Type B pancreatic cell (in vitro differentiated cells): Measurements from ENCODE around the gene FERMT1. TPM values are rescaled to one million over a fixed set of nuclear protein-coding genes. Genes with fewer than 3 reads are reported as not detected.
A peak's percentile ranks its signal among the peaks of the same experiment; 100 is the strongest.

ENCODE experiments used
- DNase-seq: peaks from one replicate; pipeline ENCODE4 v3.0.0; 2021; ENCODE audit warnings: mixed read lengths; ENCODE audit not compliant: unreplicated experiment; ENCODE audit errors: extremely low spot score
- H3K27ac Mint-ChIP-seq: 2 replicates; pipeline ENCODE4 v1.8.0; 2021; ENCODE audit warnings: mild to moderate bottlenecking, mixed read lengths
- H3K27me3 Mint-ChIP-seq: 2 replicates; pipeline ENCODE4 v1.8.0; 2021; ENCODE audit warnings: mixed read lengths
- H3K36me3 Mint-ChIP-seq: 2 replicates; pipeline ENCODE4 v1.8.0; 2021; ENCODE audit warnings: mixed read lengths
- H3K4me1 Mint-ChIP-seq: one replicate; pipeline ENCODE4 v1.8.0; 2021; ENCODE audit warnings: mixed read lengths; ENCODE audit not compliant: unreplicated experiment
- H3K4me3 Mint-ChIP-seq: 2 replicates; pipeline ENCODE4 v1.8.0; 2021; ENCODE audit warnings: mild to moderate bottlenecking, mixed read lengths
- H3K9me3 Mint-ChIP-seq: 2 replicates; pipeline ENCODE4 v1.8.0; 2021; ENCODE audit warnings: mixed read lengths
- total RNA-seq: library from RNA; stranded (reverse); gene quantifications from 2 replicates; pipeline ENCODE4 v1.2.1, GENCODE V29; 2021; ENCODE audit warnings: low replicate concordance
- TF ChIP-seq, protein P1 (sequence below): fragments of 200-600 bp; sonication (generic); conservative IDR thresholded peaks from 2 replicates; pipeline ENCODE4 v1.5.0; 2021; ENCODE audit warnings: antibody characterized with exemption, mild to moderate bottlenecking

The FERMT1 gene
- total RNA-seq, 1 donor from 2014 or later = 7.1 TPM

DNA sequence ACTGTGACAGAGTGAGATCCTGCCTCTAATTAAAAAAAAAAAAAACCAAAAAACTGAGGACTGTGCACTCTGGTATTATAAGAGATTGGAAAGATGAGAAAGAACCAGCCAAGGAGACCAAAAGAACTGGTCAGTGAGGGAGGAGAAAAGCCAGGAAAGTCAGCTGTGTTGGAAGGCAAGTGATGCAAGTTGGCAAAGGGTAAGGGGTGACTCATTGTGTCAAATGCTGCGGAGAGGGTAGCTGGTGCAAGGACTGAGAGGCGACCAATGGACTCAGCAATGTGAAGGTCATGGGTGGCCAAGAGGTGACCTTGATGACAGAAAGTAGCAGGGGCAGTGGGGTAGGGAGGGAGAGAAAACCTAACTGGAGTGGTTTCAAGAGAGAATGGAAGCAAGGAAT, 41.6 kb downstream of the FERMT1 start:
- TF ChIP-seq, protein P1, sequence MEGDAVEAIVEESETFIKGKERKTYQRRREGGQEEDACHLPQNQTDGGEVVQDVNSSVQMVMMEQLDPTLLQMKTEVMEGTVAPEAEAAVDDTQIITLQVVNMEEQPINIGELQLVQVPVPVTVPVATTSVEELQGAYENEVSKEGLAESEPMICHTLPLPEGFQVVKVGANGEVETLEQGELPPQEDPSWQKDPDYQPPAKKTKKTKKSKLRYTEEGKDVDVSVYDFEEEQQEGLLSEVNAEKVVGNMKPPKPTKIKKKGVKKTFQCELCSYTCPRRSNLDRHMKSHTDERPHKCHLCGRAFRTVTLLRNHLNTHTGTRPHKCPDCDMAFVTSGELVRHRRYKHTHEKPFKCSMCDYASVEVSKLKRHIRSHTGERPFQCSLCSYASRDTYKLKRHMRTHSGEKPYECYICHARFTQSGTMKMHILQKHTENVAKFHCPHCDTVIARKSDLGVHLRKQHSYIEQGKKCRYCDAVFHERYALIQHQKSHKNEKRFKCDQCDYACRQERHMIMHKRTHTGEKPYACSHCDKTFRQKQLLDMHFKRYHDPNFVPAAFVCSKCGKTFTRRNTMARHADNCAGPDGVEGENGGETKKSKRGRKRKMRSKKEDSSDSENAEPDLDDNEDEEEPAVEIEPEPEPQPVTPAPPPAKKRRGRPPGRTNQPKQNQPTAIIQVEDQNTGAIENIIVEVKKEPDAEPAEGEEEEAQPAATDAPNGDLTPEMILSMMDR = no peak
- Mint-ChIP-seq H3K9me3 (no peaks in the 10 kb centered on the region), H3K27ac (no peak overlapping the region), H3K36me3 (no peaks in the 10 kb centered on the region), H3K4me1 (no peaks in the 10 kb centered on the region), H3K27me3 (no peaks in the 10 kb centered on the region), H3K4me3 (no peak overlapping the region)
- DNase-seq = no peak

DNA sequence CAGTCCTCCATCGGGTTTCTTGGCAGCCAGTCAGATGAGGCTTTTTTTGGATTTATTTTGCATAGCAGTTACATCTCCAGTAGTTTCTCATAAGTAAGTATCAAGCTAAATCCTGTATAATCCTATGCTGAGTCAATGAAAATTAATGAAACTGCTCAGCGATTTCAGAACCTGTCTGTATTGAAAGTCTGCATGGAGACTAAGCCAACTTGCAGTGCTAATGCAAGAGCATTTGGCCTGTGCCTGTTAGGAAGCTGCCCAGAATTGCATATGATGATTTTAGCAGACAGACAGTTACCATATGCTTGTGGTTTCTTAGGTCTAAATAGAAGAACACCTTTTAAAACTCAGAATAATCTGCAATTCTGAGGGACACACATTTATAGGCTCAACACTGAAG, 43.8 kb downstream of the FERMT1 start:
- Mint-ChIP-seq H3K4me1 (peaks cover 6% of the 10 kb centered on the region), H3K36me3 (no peaks in the 10 kb centered on the region)
- no peak for DNase-seq

DNA sequence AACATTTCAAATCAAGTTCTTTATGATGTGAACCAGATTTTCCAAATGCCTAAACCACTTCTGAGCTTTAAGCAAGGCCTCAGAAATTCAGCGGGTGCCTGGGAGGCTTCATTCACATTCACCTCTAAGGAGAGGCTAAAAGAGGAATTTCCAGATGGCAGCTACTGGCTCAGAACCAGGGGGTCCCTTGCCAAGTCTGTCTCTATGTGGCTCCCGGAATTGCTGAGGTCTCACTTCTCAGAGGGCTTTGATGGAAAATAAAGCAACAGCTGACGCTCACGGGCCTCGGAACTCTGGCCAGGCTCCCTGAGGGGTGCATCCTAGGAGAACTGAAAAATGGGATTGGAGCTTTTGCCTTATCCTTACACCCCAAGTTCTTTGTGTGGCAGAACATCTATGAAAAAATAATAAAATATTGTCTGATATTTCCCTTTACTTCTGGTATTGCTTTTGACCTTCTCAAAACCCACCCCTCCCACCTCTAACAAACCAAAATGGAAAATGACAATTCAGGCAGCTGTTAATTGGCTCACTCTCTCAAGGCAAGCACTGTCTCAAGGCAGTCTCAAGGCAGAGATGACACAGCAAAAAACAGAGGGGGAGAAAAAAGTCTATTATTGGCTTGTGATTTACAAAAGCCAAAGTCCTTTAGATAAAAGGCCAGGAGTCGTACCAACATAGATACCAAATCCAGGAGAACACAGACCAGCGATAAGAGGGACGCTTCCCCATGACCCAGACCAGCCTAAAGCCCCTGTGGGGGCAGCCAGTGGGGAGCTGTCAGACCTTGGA, 47.2 kb downstream of the FERMT1 start:
- Mint-ChIP-seq H3K9me3 (no peaks in the 10 kb centered on the region), H3K4me1 (peaks cover 6% of the 10 kb centered on the region), H3K36me3 (no peaks in the 10 kb centered on the region), H3K4me3 (no peak overlapping the region), H3K27ac (no peak overlapping the region), H3K27me3 (no peaks in the 10 kb centered on the region)
- TF ChIP-seq, protein P1 = no peak
- no peak for DNase-seq

More for the DNA sequence above, 43.8 kb downstream of the FERMT1 start:
- H3K27ac Mint-ChIP-seq = no peak overlapping the region
- H3K4me3 Mint-ChIP-seq = no peak overlapping the region
- H3K9me3 Mint-ChIP-seq = no peaks in the 10 kb centered on the region
- TF ChIP-seq, protein P1 = no peak
- no peaks in the 10 kb centered on the region for H3K27me3 Mint-ChIP-seq

DNA sequence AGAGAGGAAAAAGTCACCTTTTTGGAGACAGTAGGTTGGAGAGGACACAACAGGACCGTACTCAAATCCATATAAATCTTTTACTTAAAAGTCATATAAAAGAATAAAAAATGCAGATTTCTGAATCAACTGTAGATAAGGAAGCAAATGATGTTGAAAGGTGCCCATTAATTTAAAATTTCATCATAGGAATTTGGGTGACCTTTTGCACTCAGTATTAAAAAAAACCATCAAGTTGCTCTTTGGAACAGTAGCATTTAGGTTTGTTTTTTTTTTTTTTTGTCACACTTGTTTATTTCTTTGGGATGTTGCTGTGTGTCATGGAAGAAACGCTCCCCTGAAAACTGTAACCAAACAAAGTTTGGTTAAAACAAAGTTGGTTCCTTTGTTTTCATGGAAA, 48.0 kb downstream of the FERMT1 start:
- TF ChIP-seq, protein P1 = no peak
- Mint-ChIP-seq H3K4me1 (peaks cover 6% of the 10 kb centered on the region), H3K4me3 (no peak overlapping the region), H3K27ac (no peak overlapping the region), H3K27me3 (no peaks in the 10 kb centered on the region), H3K36me3 (no peaks in the 10 kb centered on the region), H3K9me3 (no peaks in the 10 kb centered on the region)
- no peak for DNase-seq

DNA sequence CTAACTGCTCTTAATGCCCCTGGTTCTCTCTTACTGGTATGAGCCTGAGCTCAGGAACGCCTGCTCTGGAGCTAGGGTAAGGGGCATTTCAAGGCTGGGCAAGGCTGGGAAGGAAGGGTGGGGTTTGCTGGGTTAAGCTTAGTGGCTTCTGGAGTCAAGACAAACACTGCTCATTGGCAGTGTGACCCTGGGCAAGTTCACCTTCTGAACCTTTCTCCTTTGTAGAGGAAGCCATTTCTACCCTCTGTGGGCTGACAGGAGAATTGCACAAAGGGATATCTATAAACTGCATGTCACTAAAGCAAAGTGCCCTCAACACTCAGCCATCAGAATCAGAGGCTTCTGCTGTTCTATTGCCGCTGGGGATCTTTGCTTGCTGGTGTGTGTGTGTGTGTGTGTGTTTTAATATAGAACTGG, 48.7 kb downstream of the FERMT1 start:
- no peak overlapping the region for H3K4me3 Mint-ChIP-seq
- no peaks in the 10 kb centered on the region for H3K27me3 Mint-ChIP-seq
- DNase-seq = no peak
- no peaks in the 10 kb centered on the region for H3K9me3 Mint-ChIP-seq
- peak overlapping the region; percentile 54 for H3K27ac Mint-ChIP-seq
- TF ChIP-seq, protein P1 = peak; percentile 60
- peaks cover 6% of the 10 kb centered on the region for H3K4me1 Mint-ChIP-seq
- no peaks in the 10 kb centered on the region for H3K36me3 Mint-ChIP-seq
